Activated CD4-positive, alpha-beta T cell treated with anti-CD3 and anti-CD28 coated beads, Interleukin-2, amount 50 U/mL, for 48 hours (primary cell): ENCODE data around the gene SND1.
A peak's percentile ranks its signal among the peaks of the same experiment; 100 is the strongest.
"Not testable (repeated sequence)": the region's sequence is repeated elsewhere in the genome, so short reads cannot be mapped to it uniquely, and the experiment has no call there.

Experiments
- DNase-seq, 2 experiments: peaks; one replicate each; pipeline ENCODE4 v3.0.0-alpha.2; 2020

The SND1 gene

GRCh38 chr7:128082431-128082830, 430.4 kb downstream of the SND1 start:
- DNase-seq: no peak

GRCh38 chr7:128084896-128085608, 433.1 kb downstream of the SND1 start:
- no peak for DNase-seq

GRCh38 chr7:128090492-128090891, 438.5 kb downstream of the SND1 start:
- no peak for DNase-seq

- no peak for DNase-seq
Observed at GRCh38 chr7:128091106-128091505, 439.1 kb downstream of the SND1 start.

GRCh38 chr7:128092221-128092620, 440.2 kb downstream of the SND1 start:
- no peak for DNase-seq

- no peak for DNase-seq
Observed at GRCh38 chr7:128093614-128094570, 441.9 kb downstream of the SND1 start.

GRCh38 chr7:128094686-128095085, 442.7 kb downstream of the SND1 start:
- no peak for DNase-seq

GRCh38 chr7:128097211-128097731, 445.3 kb downstream of the SND1 start:
- DNase-seq: no peak

- no peak for DNase-seq
Observed at GRCh38 chr7:128098629-128099028, 446.6 kb downstream of the SND1 start.

- DNase-seq: no peak
Observed at GRCh38 chr7:128099204-128099671, 447.2 kb downstream of the SND1 start.

- DNase-seq: no peak
Observed at GRCh38 chr7:128100225-128100948, 448.4 kb downstream of the SND1 start.

- no peak for DNase-seq
Observed at GRCh38 chr7:128100949-128101713, 449.1 kb downstream of the SND1 start.

GRCh38 chr7:128102490-128103291, 450.7 kb downstream of the SND1 start:
- DNase-seq: no peak

- DNase-seq: peak; percentile 25 to 35
Observed at GRCh38 chr7:128103498-128104107, 451.6 kb downstream of the SND1 start.

GRCh38 chr7:128104108-128104742, 452.2 kb downstream of the SND1 start:
- no peak for DNase-seq

- DNase-seq: no peak
Observed at GRCh38 chr7:128105228-128106022, 453.4 kb downstream of the SND1 start.

GRCh38 chr7:128106821-128107220, 454.8 kb downstream of the SND1 start:
- no peak for DNase-seq

GRCh38 chr7:128107516-128107915, 455.5 kb downstream of the SND1 start:
- DNase-seq: not testable (repeated sequence)

- DNase-seq: no peak
Observed at GRCh38 chr7:128108129-128108528, 456.1 kb downstream of the SND1 start.
